Loucy (cell line): ENCODE measurements around the gene EPSTI1.

Experiments
- CTCF ChIP-seq: fragments of 200-600 bp; sonication (generic); conservative IDR thresholded peaks from 2 replicates; pipeline ENCODE4 v1.5.1; 2014; ENCODE audit warnings: mild to moderate bottlenecking, antibody characterized with exemption, low read length
- EZH2phosphoT487 ChIP-seq: fragments of 200-600 bp; IDR thresholded peaks from 2 replicates; pipeline ENCODE4 v1.6.1; 2018; ENCODE audit warnings: antibody characterized with exemption, mild to moderate bottlenecking, moderate library complexity, borderline replicate concordance

- no peak for TF ChIP-seq CTCF
- TF ChIP-seq EZH2phosphoT487 = no peak
These were observed 17.5 kb upstream of the EPSTI1 start for GRCh38 chr13:43009506-43009905.
